Measurements from ENCODE around the gene TRPM2.

The TRPM2 gene

DNA sequence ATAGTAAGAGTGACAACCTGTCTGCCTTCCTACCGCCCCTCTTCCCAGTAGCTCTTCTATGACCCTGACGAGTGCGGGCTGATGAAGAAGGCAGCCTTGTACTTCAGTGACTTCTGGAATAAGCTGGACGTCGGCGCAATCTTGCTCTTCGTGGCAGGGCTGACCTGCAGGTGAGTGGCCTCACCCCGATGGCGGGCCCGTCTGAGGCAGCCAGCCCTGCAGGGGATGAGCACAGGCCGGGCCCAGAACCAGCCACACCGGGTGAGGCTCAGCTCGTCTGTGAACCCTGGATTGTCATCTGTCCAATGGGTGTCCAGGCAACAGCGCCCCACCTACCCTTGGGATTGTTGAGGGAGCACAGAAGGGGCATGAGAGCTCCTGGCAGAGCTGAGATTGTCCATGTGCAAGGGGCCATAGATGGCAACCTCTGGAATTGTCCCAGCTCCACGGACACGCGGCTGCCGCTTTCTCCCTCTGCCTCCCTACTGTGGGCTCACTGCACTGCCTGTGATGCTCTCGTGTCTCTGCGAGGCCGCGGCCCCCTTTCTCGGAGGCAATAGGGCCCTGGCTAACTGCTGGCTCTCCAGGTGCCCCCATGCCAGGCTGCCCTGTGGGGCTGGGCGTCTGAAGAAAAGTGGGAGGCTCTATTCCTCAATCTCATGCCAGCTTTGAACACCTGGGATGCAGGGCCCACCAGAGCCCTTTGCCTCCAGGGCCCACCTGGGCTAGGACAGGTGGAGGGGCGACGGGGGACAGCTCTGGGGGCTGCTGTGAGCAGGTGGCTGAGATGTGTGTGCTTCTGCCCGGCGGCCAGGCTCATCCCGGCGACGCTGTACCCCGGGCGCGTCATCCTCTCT lies 51.9 kb downstream of the TRPM2 start:
- H3K9ac ChIP-seq = no peak overlapping the region
- H3K27ac ChIP-seq = no peak overlapping the region
- no peaks in the 10 kb centered on the region for H3K79me2 ChIP-seq
- H3K4me1 ChIP-seq = no peaks in the 10 kb centered on the region
- no peaks in the 10 kb centered on the region for H3K36me3 ChIP-seq (ENCODE audit: control insufficient read depth, insufficient read depth, low read length)
- TF ChIP-seq, protein P1, sequence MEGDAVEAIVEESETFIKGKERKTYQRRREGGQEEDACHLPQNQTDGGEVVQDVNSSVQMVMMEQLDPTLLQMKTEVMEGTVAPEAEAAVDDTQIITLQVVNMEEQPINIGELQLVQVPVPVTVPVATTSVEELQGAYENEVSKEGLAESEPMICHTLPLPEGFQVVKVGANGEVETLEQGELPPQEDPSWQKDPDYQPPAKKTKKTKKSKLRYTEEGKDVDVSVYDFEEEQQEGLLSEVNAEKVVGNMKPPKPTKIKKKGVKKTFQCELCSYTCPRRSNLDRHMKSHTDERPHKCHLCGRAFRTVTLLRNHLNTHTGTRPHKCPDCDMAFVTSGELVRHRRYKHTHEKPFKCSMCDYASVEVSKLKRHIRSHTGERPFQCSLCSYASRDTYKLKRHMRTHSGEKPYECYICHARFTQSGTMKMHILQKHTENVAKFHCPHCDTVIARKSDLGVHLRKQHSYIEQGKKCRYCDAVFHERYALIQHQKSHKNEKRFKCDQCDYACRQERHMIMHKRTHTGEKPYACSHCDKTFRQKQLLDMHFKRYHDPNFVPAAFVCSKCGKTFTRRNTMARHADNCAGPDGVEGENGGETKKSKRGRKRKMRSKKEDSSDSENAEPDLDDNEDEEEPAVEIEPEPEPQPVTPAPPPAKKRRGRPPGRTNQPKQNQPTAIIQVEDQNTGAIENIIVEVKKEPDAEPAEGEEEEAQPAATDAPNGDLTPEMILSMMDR (IDR thresholded peaks at IDR 0.05) = no peak
- H3K4me3 ChIP-seq (ENCODE audit: low read depth, low read length) = no peak overlapping the region
- no peaks in the 10 kb centered on the region for H3K27me3 ChIP-seq (ENCODE audit: control insufficient read depth, insufficient read depth, low read length)
- no peak overlapping the region for H2AFZ ChIP-seq
- no peak overlapping the region for H3K4me2 ChIP-seq (ENCODE audit: low read length)
- no peaks in the 10 kb centered on the region for H3K9me3 ChIP-seq (ENCODE audit: control insufficient read depth, low read length)

- no peak overlapping the region for H3K4me3 ChIP-seq (ENCODE audit: low read depth, low read length)
- no peak overlapping the region for H2AFZ ChIP-seq
- no peaks in the 10 kb centered on the region for H3K27me3 ChIP-seq (ENCODE audit: control insufficient read depth, insufficient read depth, low read length)
- H3K4me1 ChIP-seq = no peaks in the 10 kb centered on the region
- H3K27ac ChIP-seq = no peak overlapping the region
- no peaks in the 10 kb centered on the region for H3K36me3 ChIP-seq (ENCODE audit: control insufficient read depth, insufficient read depth, low read length)
- no peak overlapping the region for H3K9ac ChIP-seq
- H3K4me2 ChIP-seq (ENCODE audit: low read length) = no peak overlapping the region
- no peaks in the 10 kb centered on the region for H3K79me2 ChIP-seq
- TF ChIP-seq, protein P1 (IDR thresholded peaks at IDR 0.05) = no peak
- no peaks in the 10 kb centered on the region for H3K9me3 ChIP-seq (ENCODE audit: control insufficient read depth, low read length)
These were observed 52.8 kb downstream of the TRPM2 start for GRCh38 chr21:44405948-44406872.

DNA sequence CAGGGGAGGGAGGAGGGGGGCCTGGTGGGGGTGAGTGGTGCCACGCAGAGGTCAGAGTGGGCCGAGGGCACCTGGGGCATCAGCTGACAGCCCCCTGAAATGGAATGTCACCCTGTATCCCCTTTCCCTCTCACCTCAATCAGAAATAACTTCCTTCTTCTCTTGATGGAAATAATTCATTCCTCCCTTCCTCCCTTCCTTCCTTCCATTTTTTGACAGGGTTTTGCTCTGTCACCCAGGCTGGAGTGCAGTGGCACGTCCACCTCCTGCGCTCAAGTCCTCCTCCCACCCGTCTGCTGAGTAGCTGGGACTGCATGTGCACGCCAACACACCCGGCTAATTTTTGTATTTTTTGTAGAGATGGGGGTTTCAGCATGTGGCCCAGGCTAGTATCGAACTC lies 53.5 kb downstream of the TRPM2 start:
- Histone ChIP-seq H3K27me3 (ENCODE audit: control insufficient read depth, insufficient read depth, low read length) (no peaks in the 10 kb centered on the region), H3K79me2 (no peaks in the 10 kb centered on the region), H3K9ac (no peak overlapping the region), H3K27ac (no peak overlapping the region), H3K4me1 (no peaks in the 10 kb centered on the region), H3K4me2 (ENCODE audit: low read length) (no peak overlapping the region), H3K36me3 (ENCODE audit: control insufficient read depth, insufficient read depth, low read length) (no peaks in the 10 kb centered on the region), H2AFZ (no peak overlapping the region), H3K9me3 (ENCODE audit: control insufficient read depth, low read length) (no peaks in the 10 kb centered on the region), H3K4me3 (ENCODE audit: low read depth, low read length) (no peak overlapping the region)
- TF ChIP-seq, protein P1 (IDR thresholded peaks at IDR 0.05) = no peak

DNA sequence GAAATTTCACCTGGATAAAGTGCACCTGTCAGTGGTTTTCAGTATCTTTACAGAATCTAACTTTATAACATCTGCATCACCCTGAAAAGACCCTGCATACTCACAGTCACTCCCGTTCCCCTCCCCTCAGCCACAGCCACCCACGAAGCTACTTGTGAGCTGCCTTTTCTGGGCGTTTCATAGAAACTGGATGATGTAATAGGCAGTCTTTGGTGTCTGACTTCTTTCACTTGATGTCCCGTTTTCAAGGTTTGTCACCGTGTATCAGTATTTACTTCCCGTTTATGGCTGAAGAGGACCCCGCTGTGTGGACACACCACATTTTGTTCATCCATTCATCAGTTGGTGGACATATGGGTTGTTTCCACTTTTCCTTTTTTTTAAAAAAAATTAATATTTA lies 54.1 kb downstream of the TRPM2 start:
- Histone ChIP-seq H3K4me2 (ENCODE audit: low read length) (no peak overlapping the region), H3K4me1 (no peaks in the 10 kb centered on the region), H3K36me3 (ENCODE audit: control insufficient read depth, insufficient read depth, low read length) (no peaks in the 10 kb centered on the region), H2AFZ (no peak overlapping the region), H3K4me3 (ENCODE audit: low read depth, low read length) (no peak overlapping the region), H3K27ac (no peak overlapping the region), H3K79me2 (no peaks in the 10 kb centered on the region), H3K9me3 (ENCODE audit: control insufficient read depth, low read length) (no peaks in the 10 kb centered on the region), H3K9ac (no peak overlapping the region), H3K27me3 (ENCODE audit: control insufficient read depth, insufficient read depth, low read length) (no peaks in the 10 kb centered on the region)
- TF ChIP-seq, protein P1 (IDR thresholded peaks at IDR 0.05) = no peak
